Mesendoderm (in vitro differentiated cells): Measurements from ENCODE around the gene SHROOM3.
A peak's percentile ranks its signal among the peaks of the same experiment; 100 is the strongest.
"Not testable (repeated sequence)": the region's sequence is repeated elsewhere in the genome, so short reads cannot be mapped to it uniquely, and the experiment has no call there.

Experiments
- DNase-seq: peaks from one replicate; pipeline ENCODE4 v3.0.0; 2013
- H2AK5ac ChIP-seq: 2 replicates; pipeline ENCODE4 v1.6.1; 2013; ENCODE audit warnings: low read length, inconsistent platforms
- H2BK120ac ChIP-seq: 2 replicates; pipeline ENCODE4 v1.6.1; 2013; ENCODE audit warnings: low read depth, mild to moderate bottlenecking, low read length, moderate library complexity, mixed read lengths
- H2BK15ac ChIP-seq: replicated peaks from 2 replicates; pipeline ENCODE4 v1.6.1; 2013; ENCODE audit warnings: low read depth, mild to moderate bottlenecking, moderate library complexity
- H2BK5ac ChIP-seq: 2 replicates; pipeline ENCODE4 v1.6.1; 2013; ENCODE audit warnings: low read length, inconsistent platforms
- H3K18ac ChIP-seq: 2 replicates; pipeline ENCODE4 v1.6.1; 2013; ENCODE audit warnings: mild to moderate bottlenecking, low read length, mixed read lengths
- H3K23ac ChIP-seq: one replicate; pipeline ENCODE4 v1.6.1; 2013; ENCODE audit warnings: low read length
- H3K27ac ChIP-seq: 2 replicates; pipeline ENCODE4 v1.5.1; 2013; ENCODE audit warnings: low read depth, mild to moderate bottlenecking, inconsistent platforms, low read length, moderate library complexity
- H3K27me3 ChIP-seq: 2 replicates; pipeline ENCODE4 v1.6.1; 2013; ENCODE audit warnings: low read length, control low read depth, mild to moderate bottlenecking, inconsistent platforms; ENCODE audit not compliant: insufficient read depth, poor library complexity
- H3K36me3 ChIP-seq: 2 replicates; pipeline ENCODE4 v1.6.1; 2013; ENCODE audit warnings: low read length, inconsistent platforms; ENCODE audit not compliant: control insufficient read depth, insufficient read depth
- H3K4ac ChIP-seq: one replicate; pipeline ENCODE4 v1.6.1; 2013; ENCODE audit warnings: low read depth, mild to moderate bottlenecking, low read length, moderate library complexity
- H3K4me1 ChIP-seq: 2 replicates; pipeline ENCODE4 v1.6.1; 2013; ENCODE audit warnings: low read depth, low read length, inconsistent platforms; ENCODE audit not compliant: control insufficient read depth
- H3K4me2 ChIP-seq: 2 replicates; pipeline ENCODE4 v1.6.1; 2013; ENCODE audit warnings: low read length
- H3K4me3 ChIP-seq: 2 replicates; pipeline ENCODE4 v1.5.1; 2013; ENCODE audit warnings: mild to moderate bottlenecking, low read length
- H3K56ac ChIP-seq: one replicate; pipeline ENCODE4 v1.6.1; 2013; ENCODE audit warnings: low read length
- H3K79me1 ChIP-seq: 2 replicates; pipeline ENCODE4 v1.6.1; 2013; ENCODE audit warnings: low read length, inconsistent platforms
- H3K79me2 ChIP-seq: 2 replicates; pipeline ENCODE4 v1.6.1; 2013; ENCODE audit warnings: mild to moderate bottlenecking, low read length; ENCODE audit not compliant: control insufficient read depth, insufficient read depth
- H3K9ac ChIP-seq: 2 replicates; pipeline ENCODE4 v1.6.1; 2013; ENCODE audit warnings: low read length, inconsistent platforms
- H4K5ac ChIP-seq: one replicate; pipeline ENCODE4 v1.6.1; 2013; ENCODE audit warnings: low read length
- H4K8ac ChIP-seq: one replicate; pipeline ENCODE4 v1.6.1; 2013; ENCODE audit warnings: low read depth, mild to moderate bottlenecking, control low read depth, low read length, moderate library complexity
- WGBS: extraction: QIAGEN DNeasy Blood & Tissue Kit; methylation state at CpG from one replicate; pipeline ENCODE4 v1.1.7; 2013; ENCODE audit warnings: low lambda C conversion rate, missing lambda C conversion rate; ENCODE audit not compliant: insufficient coverage; ENCODE audit errors: extremely low coverage; 5-methylcytosine and 5-hydroxymethylcytosine counted together

The SHROOM3 gene

GRCh38 chr4:76448211-76448610 lies 13.2 kb downstream of the SHROOM3 start:
- Histone ChIP-seq H3K9ac (no peak overlapping the region), H3K27me3 (no peaks in the 10 kb centered on the region), H3K27ac (no peak overlapping the region), H4K8ac (no peak overlapping the region), H2BK120ac (no peak overlapping the region), H3K4ac (no peak overlapping the region), H3K36me3 (no peaks in the 10 kb centered on the region), H3K4me2 (no peak overlapping the region), H2AK5ac (no peak overlapping the region), H2BK15ac (no peak overlapping the region), H3K79me1 (no peaks in the 10 kb centered on the region), H3K4me1 (no peaks in the 10 kb centered on the region), H4K5ac (no peak overlapping the region), H2BK5ac (no peak overlapping the region), H3K4me3 (no peak overlapping the region), H3K18ac (no peak overlapping the region), H3K79me2 (no peaks in the 10 kb centered on the region), H3K23ac (no peak overlapping the region), H3K56ac (no peak overlapping the region)
- DNase-seq: no peak
- WGBS: no CpG with 5 or more reads among the region's 3 CpGs

DNA sequence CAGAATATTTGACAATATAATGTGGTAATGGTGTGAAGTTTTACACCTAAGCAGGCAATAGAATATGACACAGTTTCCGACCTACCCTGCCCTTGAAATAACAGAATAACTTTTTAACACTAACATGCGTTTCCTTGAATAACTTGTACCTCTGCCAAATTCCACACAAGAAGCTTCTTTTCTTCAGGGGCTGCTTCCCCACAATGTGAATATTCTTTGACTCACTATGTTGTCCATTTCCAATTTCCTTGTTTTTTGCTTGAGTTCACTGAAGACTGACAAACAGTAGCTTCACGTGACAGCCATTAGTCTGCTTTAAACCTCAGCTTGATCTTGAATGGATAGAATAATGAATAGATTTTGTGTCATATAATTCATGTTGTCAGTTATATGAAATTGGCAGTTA lies 14.3 kb downstream of the SHROOM3 start:
- no peak overlapping the region for H3K4ac ChIP-seq
- H3K79me2 ChIP-seq: no peaks in the 10 kb centered on the region
- H3K79me1 ChIP-seq: no peaks in the 10 kb centered on the region
- no peak for DNase-seq
- no peak overlapping the region for H3K23ac ChIP-seq
- H3K27me3 ChIP-seq: no peaks in the 10 kb centered on the region
- no peak overlapping the region for H2AK5ac ChIP-seq
- no peaks in the 10 kb centered on the region for H3K36me3 ChIP-seq
- H3K4me2 ChIP-seq: no peak overlapping the region
- H3K9ac ChIP-seq: no peak overlapping the region
- no peak overlapping the region for H2BK5ac ChIP-seq
- no CpG with 5 or more reads among the region's 3 CpGs for WGBS
- H3K56ac ChIP-seq: no peak overlapping the region
- H3K4me3 ChIP-seq: no peak overlapping the region
- H3K27ac ChIP-seq: no peak overlapping the region
- no peak overlapping the region for H4K8ac ChIP-seq
- H3K18ac ChIP-seq: no peak overlapping the region
- no peak overlapping the region for H2BK15ac ChIP-seq
- no peak overlapping the region for H4K5ac ChIP-seq
- no peaks in the 10 kb centered on the region for H3K4me1 ChIP-seq
- no peak overlapping the region for H2BK120ac ChIP-seq

DNA sequence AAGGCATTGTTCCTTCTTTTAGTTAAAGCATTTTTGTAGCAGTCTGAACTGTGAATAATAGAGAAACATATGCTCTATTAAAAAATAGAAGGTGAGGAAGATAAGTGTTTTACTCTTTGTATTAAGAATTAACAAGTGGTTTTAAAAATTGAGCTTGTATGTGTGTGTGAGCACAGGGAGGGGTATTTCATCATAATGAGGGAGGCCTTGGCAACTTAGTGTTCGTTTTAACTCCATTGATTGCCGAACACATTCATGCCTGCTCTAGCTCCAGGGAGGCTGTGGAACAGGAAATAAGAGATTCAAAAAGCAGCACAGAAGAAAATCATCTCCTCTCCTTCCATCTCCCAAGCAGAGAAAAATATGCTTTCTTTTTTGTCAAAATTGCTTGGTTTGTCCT lies 14.8 kb downstream of the SHROOM3 start:
- no peaks in the 10 kb centered on the region for H3K36me3 ChIP-seq
- H3K4ac ChIP-seq: no peak overlapping the region
- no peak overlapping the region for H3K18ac ChIP-seq
- no peaks in the 10 kb centered on the region for H3K27me3 ChIP-seq
- no peak overlapping the region for H3K4me2 ChIP-seq
- no CpG with 5 or more reads among the region's 2 CpGs for WGBS
- no peak overlapping the region for H2BK5ac ChIP-seq
- no peak overlapping the region for H4K8ac ChIP-seq
- H4K5ac ChIP-seq: no peak overlapping the region
- H3K9ac ChIP-seq: no peak overlapping the region
- no peak overlapping the region for H2BK120ac ChIP-seq
- no peak overlapping the region for H2BK15ac ChIP-seq
- H3K79me2 ChIP-seq: no peaks in the 10 kb centered on the region
- H3K27ac ChIP-seq: no peak overlapping the region
- no peak overlapping the region for H3K23ac ChIP-seq
- H3K4me1 ChIP-seq: no peaks in the 10 kb centered on the region
- DNase-seq: no peak
- no peak overlapping the region for H2AK5ac ChIP-seq
- no peak overlapping the region for H3K56ac ChIP-seq
- no peaks in the 10 kb centered on the region for H3K79me1 ChIP-seq
- H3K4me3 ChIP-seq: no peak overlapping the region

GRCh38 chr4:76453232-76453631 lies 18.2 kb downstream of the SHROOM3 start:
- no CpG with 5 or more reads among the region's 2 CpGs for WGBS
- Histone ChIP-seq H3K9ac (no peak overlapping the region), H3K4me3 (no peak overlapping the region), H4K5ac (no peak overlapping the region), H3K23ac (no peak overlapping the region), H3K27me3 (no peaks in the 10 kb centered on the region), H3K79me2 (no peaks in the 10 kb centered on the region), H3K79me1 (no peaks in the 10 kb centered on the region), H4K8ac (no peak overlapping the region), H3K4ac (no peak overlapping the region), H2BK120ac (no peak overlapping the region), H3K18ac (no peak overlapping the region), H2AK5ac (no peak overlapping the region), H3K56ac (no peak overlapping the region), H3K27ac (no peak overlapping the region), H3K4me1 (no peaks in the 10 kb centered on the region), H2BK15ac (no peak overlapping the region), H3K4me2 (no peak overlapping the region), H3K36me3 (no peaks in the 10 kb centered on the region), H2BK5ac (no peak overlapping the region)
- no peak for DNase-seq

DNA sequence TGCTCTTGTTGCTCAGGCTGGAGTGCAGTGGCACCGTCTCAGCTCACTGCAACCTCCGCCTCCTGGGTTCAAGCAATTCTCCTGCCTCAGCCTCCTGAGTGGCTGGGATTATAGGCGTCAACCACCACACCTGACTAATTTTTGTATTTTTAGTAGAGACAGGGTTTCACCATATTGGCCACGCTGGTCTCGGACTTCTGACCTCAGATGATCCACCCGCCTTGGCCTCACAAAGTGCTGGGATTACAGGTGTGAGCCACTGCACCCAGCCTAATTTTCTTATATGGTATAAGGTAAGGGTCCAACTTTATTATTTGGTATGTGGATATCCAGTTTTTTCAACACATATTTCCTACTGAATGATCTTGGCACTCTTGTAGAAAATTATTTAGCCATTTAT lies 19.0 kb downstream of the SHROOM3 start:
- not testable (repeated sequence) for H3K4me3 ChIP-seq, H3K27ac ChIP-seq, H3K4me1 ChIP-seq, H4K8ac ChIP-seq, H3K18ac ChIP-seq, H3K4ac ChIP-seq, H3K27me3 ChIP-seq, H4K5ac ChIP-seq, DNase-seq, H2AK5ac ChIP-seq, H2BK15ac ChIP-seq, H3K36me3 ChIP-seq, H3K9ac ChIP-seq, H3K56ac ChIP-seq, H3K23ac ChIP-seq, H3K79me2 ChIP-seq, H2BK5ac ChIP-seq, H3K4me2 ChIP-seq, H3K79me1 ChIP-seq, H2BK120ac ChIP-seq
- no CpG with 5 or more reads among the region's 6 CpGs for WGBS

- no CpG with 5 or more reads among the region's 7 CpGs for WGBS
Observed at GRCh38 chr4:76457885-76458284, 22.9 kb downstream of the SHROOM3 start.

More at GRCh38 chr4:76457885-76458284, 22.9 kb downstream of the SHROOM3 start:
- peaks cover 7% of the 10 kb centered on the region for H3K4me1 ChIP-seq
- H2AK5ac ChIP-seq: no peak overlapping the region
- H3K4ac ChIP-seq: no peak overlapping the region
- H3K4me2 ChIP-seq: no peak overlapping the region
- H4K8ac ChIP-seq: no peak overlapping the region
- no peak overlapping the region for H3K27ac ChIP-seq
- no peak overlapping the region for H2BK120ac ChIP-seq
- H3K56ac ChIP-seq: no peak overlapping the region
- H3K23ac ChIP-seq: no peak overlapping the region
- DNase-seq: peak; percentile 58
- no peak overlapping the region for H3K9ac ChIP-seq
- H3K18ac ChIP-seq: no peak overlapping the region
- H3K36me3 ChIP-seq: no peaks in the 10 kb centered on the region
- H3K79me1 ChIP-seq: no peaks in the 10 kb centered on the region
- H3K79me2 ChIP-seq: no peaks in the 10 kb centered on the region
- H3K27me3 ChIP-seq: no peaks in the 10 kb centered on the region
- no peak overlapping the region for H2BK15ac ChIP-seq
- no peak overlapping the region for H2BK5ac ChIP-seq
- no peak overlapping the region for H3K4me3 ChIP-seq
- no peak overlapping the region for H4K5ac ChIP-seq
